Activated CD8-positive, alpha-beta memory T cell treated with anti-CD3 and anti-CD28 coated beads, Interleukin-2, amount 10 ng/mL, durations not matched to agents 7 days and 5 days (primary cell): ENCODE measurements around the gene SLC39A11. TPM values are rescaled to one million over a fixed set of nuclear protein-coding genes. Genes with fewer than 3 reads are reported as not detected.
"Not testable (repeated sequence)": the region's sequence is repeated elsewhere in the genome, so short reads cannot be mapped to it uniquely, and the experiment has no call there.

Experiments
- ATAC-seq: fragments of 150-1000 bp; cut with Tn5 transposase; one replicate; pipeline ENCODE4 v1.10.0; 2021; ENCODE audit warnings: moderate library complexity
- CTCF ChIA-PET: fragments of 350-600 bp; sonication (Branson Sonifier 250); formaldehyde crosslinking; loops from one replicate; lab custom pipeline; 2021; ENCODE audit warnings: antibody characterized with exemption; lab: Charles Lee
- DNase-seq: peaks from one replicate; pipeline ENCODE4 v3.0.0-alpha.2; 2020
- H3K27ac Mint-ChIP-seq: one replicate; pipeline ENCODE4 v1.8.0; 2021; ENCODE audit warnings: mild to moderate bottlenecking, mixed read lengths
- H3K27me3 Mint-ChIP-seq: one replicate; pipeline ENCODE4 v1.8.0; 2021; ENCODE audit warnings: mixed read lengths
- H3K36me3 Mint-ChIP-seq: one replicate; pipeline ENCODE4 v1.8.0; 2021; ENCODE audit warnings: mild to moderate bottlenecking, mixed read lengths
- H3K4me1 Mint-ChIP-seq: one replicate; pipeline ENCODE4 v1.8.0; 2021; ENCODE audit warnings: mixed read lengths
- H3K4me3 Mint-ChIP-seq: one replicate; pipeline ENCODE4 v1.8.0; 2021; ENCODE audit warnings: mild to moderate bottlenecking, moderate library complexity, mixed read lengths
- H3K9me3 Mint-ChIP-seq: one replicate; pipeline ENCODE4 v1.8.0; 2022; ENCODE audit warnings: low read depth, mixed read lengths
- total RNA-seq, 2 experiments: library from RNA; stranded (reverse); gene quantifications; one replicate each; pipeline ENCODE4 v1.2.3, GENCODE V29; 2021

SLC39A11 gene
- total RNA-seq, 2 experiments from 2014 or later = 16.8 to 25.5 TPM

- Mint-ChIP-seq H3K36me3 (no peaks in the 10 kb centered on the region), H3K27ac (no peak overlapping the region), H3K4me3 (no peak overlapping the region), H3K4me1 (no peaks in the 10 kb centered on the region), H3K27me3 (peaks cover 12% of the 10 kb centered on the region), H3K9me3 (no peaks in the 10 kb centered on the region)
- DNase-seq = no peak
- no peak for ATAC-seq
- CTCF ChIA-PET = no interaction called here
Measured at GRCh38 chr17:73101031-73101430, 8.5 kb upstream of the SLC39A11 start.

GRCh38 chr17:73100363-73100762, 7.9 kb upstream of the SLC39A11 start:
- CTCF ChIA-PET = no interaction called here
- no peak for DNase-seq

GRCh38 chr17:73099511-73099910, 7.0 kb upstream of the SLC39A11 start:
- ATAC-seq (no peak), DNase-seq (no peak)
- Mint-ChIP-seq H3K36me3 (no peaks in the 10 kb centered on the region), H3K27me3 (peaks cover 17% of the 10 kb centered on the region), H3K4me1 (no peaks in the 10 kb centered on the region), H3K27ac (no peak overlapping the region), H3K4me3 (no peak overlapping the region), H3K9me3 (no peaks in the 10 kb centered on the region)
- CTCF ChIA-PET = no interaction called here

More at GRCh38 chr17:73100363-73100762, 7.9 kb upstream of the SLC39A11 start:
- Mint-ChIP-seq H3K36me3 (no peaks in the 10 kb centered on the region), H3K9me3 (no peaks in the 10 kb centered on the region), H3K27me3 (peaks cover 15% of the 10 kb centered on the region), H3K4me1 (no peaks in the 10 kb centered on the region), H3K4me3 (no peak overlapping the region), H3K27ac (no peak overlapping the region)
- no peak for ATAC-seq

- Mint-ChIP-seq H3K36me3 (no peaks in the 10 kb centered on the region), H3K9me3 (no peaks in the 10 kb centered on the region), H3K4me3 (no peak overlapping the region), H3K4me1 (no peaks in the 10 kb centered on the region), H3K27ac (no peak overlapping the region), H3K27me3 (peaks cover 17% of the 10 kb centered on the region)
- CTCF ChIA-PET = no interaction called here
- DNase-seq (no peak), ATAC-seq (no peak)
Measured at GRCh38 chr17:73098919-73099318, 6.4 kb upstream of the SLC39A11 start.

GRCh38 chr17:73097973-73098765, 5.7 kb upstream of the SLC39A11 start:
- H3K9me3 Mint-ChIP-seq, H3K36me3 Mint-ChIP-seq, DNase-seq, H3K4me3 Mint-ChIP-seq, H3K4me1 Mint-ChIP-seq, CTCF ChIA-PET, H3K27ac Mint-ChIP-seq, ATAC-seq: not testable (repeated sequence)
- H3K27me3 Mint-ChIP-seq = peaks cover 17% of the 10 kb centered on the region

GRCh38 chr17:73096866-73097265, 4.4 kb upstream of the SLC39A11 start:
- Mint-ChIP-seq H3K36me3 (no peaks in the 10 kb centered on the region), H3K27me3 (peaks cover 17% of the 10 kb centered on the region), H3K9me3 (no peaks in the 10 kb centered on the region), H3K4me3 (no peak overlapping the region), H3K27ac (no peak overlapping the region), H3K4me1 (peaks cover 4% of the 10 kb centered on the region)
- ATAC-seq = no peak
- no peak for DNase-seq
- CTCF ChIA-PET = no interaction called here

GRCh38 chr17:73096211-73096610, 3.7 kb upstream of the SLC39A11 start:
- Mint-ChIP-seq H3K27me3 (peaks cover 17% of the 10 kb centered on the region), H3K9me3 (no peaks in the 10 kb centered on the region), H3K36me3 (no peaks in the 10 kb centered on the region), H3K4me3 (no peak overlapping the region), H3K4me1 (peaks cover 9% of the 10 kb centered on the region), H3K27ac (no peak overlapping the region)
- no peak for ATAC-seq
- CTCF ChIA-PET = no interaction called here
- DNase-seq = no peak

GRCh38 chr17:73093286-73093685, 798 bp upstream of the SLC39A11 start:
- DNase-seq (no peak), ATAC-seq (no peak)
- Mint-ChIP-seq H3K4me1 (peaks cover 14% of the 10 kb centered on the region), H3K36me3 (no peaks in the 10 kb centered on the region), H3K9me3 (no peaks in the 10 kb centered on the region), H3K27me3 (peaks cover 8% of the 10 kb centered on the region), H3K27ac (no peak overlapping the region), H3K4me3 (peak overlapping the region; percentile 92)
- CTCF ChIA-PET = interaction anchor here (0.9 to 2.0 kb wide), 2 partner anchors 18 to 536 kb away, joined by 3 to 6 read pairs; no protein-coding TSS in a partner anchor

GRCh38 chr17:73091770-73092522, 542 bp downstream of the SLC39A11 start:
- Mint-ChIP-seq H3K9me3 (no peaks in the 10 kb centered on the region), H3K27ac (peak overlapping the region; percentile 91), H3K27me3 (peaks cover 5% of the 10 kb centered on the region), H3K4me3 (peak overlapping the region; percentile 92), H3K36me3 (peaks cover 7% of the 10 kb centered on the region), H3K4me1 (peaks cover 14% of the 10 kb centered on the region)
- DNase-seq = no peak
- ATAC-seq = no peak
- CTCF ChIA-PET = interaction anchor here (0.7 to 2.0 kb wide), 4 partner anchors 21 to 535 kb away, joined by 4 to 6 read pairs (median 5); no protein-coding TSS in a partner anchor

GRCh38 chr17:73091410-73091769, 1.1 kb downstream of the SLC39A11 start:
- Mint-ChIP-seq H3K27me3 (peaks cover 5% of the 10 kb centered on the region), H3K27ac (no peak overlapping the region), H3K4me3 (peak overlapping the region; percentile 92), H3K36me3 (peaks cover 7% of the 10 kb centered on the region), H3K9me3 (no peaks in the 10 kb centered on the region), H3K4me1 (peaks cover 14% of the 10 kb centered on the region)
- DNase-seq = no peak
- no peak for ATAC-seq
- CTCF ChIA-PET = interaction anchor here (1.1 to 1.6 kb wide), 4 partner anchors 20 to 531 kb away, joined by 4 to 5 read pairs (median 4); no protein-coding TSS in a partner anchor

GRCh38 chr17:73090396-73091202, 1.9 kb downstream of the SLC39A11 start:
- ATAC-seq = no peak
- no peak overlapping the region for H3K27ac Mint-ChIP-seq
- H3K4me1 Mint-ChIP-seq = peaks cover 14% of the 10 kb centered on the region
- CTCF ChIA-PET = interaction anchor here (1.5 to 1.6 kb wide), 3 partner anchors 20 to 531 kb away, joined by 4 to 5 read pairs (median 4); no protein-coding TSS in a partner anchor
- no peak overlapping the region for H3K4me3 Mint-ChIP-seq
- no peaks in the 10 kb centered on the region for H3K9me3 Mint-ChIP-seq
- peaks cover 14% of the 10 kb centered on the region for H3K36me3 Mint-ChIP-seq
- no peak for DNase-seq
- peaks cover 4% of the 10 kb centered on the region for H3K27me3 Mint-ChIP-seq

GRCh38 chr17:73089322-73090317, 2.9 kb downstream of the SLC39A11 start:
- CTCF ChIA-PET = interaction anchor here (1.5 to 1.6 kb wide), 2 partner anchors 362 to 530 kb away, joined by 4 read pairs; no protein-coding TSS in a partner anchor
- ATAC-seq (no peak), DNase-seq (no peak)
- no peak overlapping the region for H3K27ac Mint-ChIP-seq
- peaks cover 14% of the 10 kb centered on the region for H3K4me1 Mint-ChIP-seq
- H3K9me3 Mint-ChIP-seq = no peaks in the 10 kb centered on the region
- no peak overlapping the region for H3K4me3 Mint-ChIP-seq
- no peaks in the 10 kb centered on the region for H3K27me3 Mint-ChIP-seq
- H3K36me3 Mint-ChIP-seq = peaks cover 20% of the 10 kb centered on the region
